KMS-11 (cell line): Measurements from ENCODE around the gene ECPAS.
"Not testable (repeated sequence)": the region's sequence is repeated elsewhere in the genome, so short reads cannot be mapped to it uniquely, and the experiment has no call there.

Experiments
- H2AFZ ChIP-seq: fragments of 200-600 bp; sonication (generic); 2 replicates; pipeline ENCODE4 v1.6.1; 2016; ENCODE audit warnings: antibody characterized with exemption, mixed run types, low read depth
- H3K27ac ChIP-seq: fragments of 200-600 bp; sonication (generic); 2 replicates; pipeline ENCODE4 v1.6.1; 2016; ENCODE audit warnings: mild to moderate bottlenecking, mixed run types
- H3K27me3 ChIP-seq: fragments of 200-600 bp; sonication (generic); 2 replicates; pipeline ENCODE4 v1.6.1; 2017; ENCODE audit warnings: mild to moderate bottlenecking, low read depth, mixed run types, moderate library complexity; ENCODE audit not compliant: insufficient read depth
- H3K36me3 ChIP-seq: fragments of 200-600 bp; sonication (generic); 2 replicates; pipeline ENCODE4 v1.6.1; 2017; ENCODE audit warnings: mild to moderate bottlenecking, mixed run types; ENCODE audit not compliant: insufficient read depth
- H3K4me1 ChIP-seq: fragments of 200-600 bp; sonication (generic); 2 replicates; pipeline ENCODE4 v1.6.1; 2016; ENCODE audit warnings: mild to moderate bottlenecking, low read depth, mixed run types; ENCODE audit not compliant: poor library complexity, severe bottlenecking
- H3K4me2 ChIP-seq: fragments of 200-600 bp; sonication (generic); 2 replicates; pipeline ENCODE4 v1.7.0; 2016; ENCODE audit warnings: mild to moderate bottlenecking, mixed run types
- H3K4me3 ChIP-seq: fragments of 200-600 bp; sonication (generic); IDR thresholded peaks from 2 replicates; pipeline ENCODE4 v1.6.1; 2017; ENCODE audit warnings: low read depth, low read length, mixed read lengths; ENCODE audit not compliant: insufficient read depth
- H3K79me2 ChIP-seq: fragments of 200-600 bp; sonication (generic); 2 replicates; pipeline ENCODE4 v1.6.1; 2016; ENCODE audit warnings: low read depth, mixed run types; ENCODE audit not compliant: insufficient read depth
- H3K9ac ChIP-seq: fragments of 200-600 bp; sonication (generic); 2 replicates; pipeline ENCODE4 v1.6.1; 2016; ENCODE audit warnings: mild to moderate bottlenecking, mixed run types
- H4K20me1 ChIP-seq: fragments of 200-600 bp; sonication (generic); 2 replicates; pipeline ENCODE4 v1.6.1; 2016; ENCODE audit warnings: mild to moderate bottlenecking, mixed run types; ENCODE audit not compliant: insufficient read depth
- CTCF ChIP-seq: fragments of 200-600 bp; sonication (generic); conservative IDR thresholded peaks from 2 replicates; pipeline ENCODE4 v1.6.1; 2017; ENCODE audit warnings: low read depth, mild to moderate bottlenecking, antibody characterized with exemption, low read length, moderate library complexity, mixed read lengths

Gene ECPAS

DNA sequence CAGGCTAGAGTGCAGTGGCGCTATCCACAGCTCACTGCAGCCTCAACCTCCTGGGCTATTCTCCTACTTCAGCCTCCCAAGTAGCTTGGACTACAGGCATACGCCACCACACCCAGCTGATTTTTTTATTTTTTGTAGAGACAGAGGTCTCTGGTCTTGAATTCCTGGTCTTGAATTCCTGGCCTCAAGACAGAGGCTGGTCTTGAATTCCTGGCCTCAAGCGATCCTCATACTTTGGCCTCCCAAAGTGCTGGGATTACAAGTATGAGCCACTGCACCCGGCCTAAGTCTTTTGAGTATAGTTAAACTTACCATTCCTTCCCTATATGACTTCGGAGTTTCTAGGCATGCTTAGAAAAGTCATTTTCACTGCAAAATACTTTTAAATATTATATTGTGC lies 29.4 kb downstream of the ECPAS start:
- H3K79me2 ChIP-seq = peaks cover 86% of the 10 kb centered on the region
- H3K4me1 ChIP-seq = peaks cover 41% of the 10 kb centered on the region
- no peak overlapping the region for H3K4me3 ChIP-seq
- H2AFZ ChIP-seq = no peak overlapping the region
- H4K20me1 ChIP-seq = peaks cover 13% of the 10 kb centered on the region; the same call in 1 of the 2 replicates
- no peak for TF ChIP-seq CTCF
- H3K4me2 ChIP-seq = no peak overlapping the region
- no peaks in the 10 kb centered on the region for H3K27me3 ChIP-seq
- no peak overlapping the region for H3K27ac ChIP-seq
- H3K36me3 ChIP-seq = no peaks in the 10 kb centered on the region
- no peak overlapping the region for H3K9ac ChIP-seq

GRCh38 chr9:111451570-111451969 lies 32.6 kb downstream of the ECPAS start:
- H3K27ac ChIP-seq = no peak overlapping the region
- no peak overlapping the region for H3K4me3 ChIP-seq
- no peak overlapping the region for H3K4me2 ChIP-seq
- TF ChIP-seq CTCF = no peak
- peaks cover 54% of the 10 kb centered on the region for H3K79me2 ChIP-seq
- no peaks in the 10 kb centered on the region for H3K27me3 ChIP-seq
- H2AFZ ChIP-seq = no peak overlapping the region
- H4K20me1 ChIP-seq = no peaks in the 10 kb centered on the region
- H3K36me3 ChIP-seq = no peaks in the 10 kb centered on the region
- peaks cover 9% of the 10 kb centered on the region for H3K4me1 ChIP-seq
- no peak overlapping the region for H3K9ac ChIP-seq

- Histone ChIP-seq H4K20me1 (no peaks in the 10 kb centered on the region), H3K9ac (no peak overlapping the region), H3K27ac (no peak overlapping the region), H3K36me3 (no peaks in the 10 kb centered on the region), H2AFZ (no peak overlapping the region), H3K4me3 (no peak overlapping the region), H3K79me2 (peaks cover 41% of the 10 kb centered on the region), H3K27me3 (no peaks in the 10 kb centered on the region), H3K4me1 (no peaks in the 10 kb centered on the region), H3K4me2 (no peak overlapping the region)
- TF ChIP-seq CTCF = no peak
These were observed 34.1 kb downstream of the ECPAS start for GRCh38 chr9:111450124-111450523.

GRCh38 chr9:111449705-111450104 lies 34.5 kb downstream of the ECPAS start:
- Histone ChIP-seq H3K4me3 (no peak overlapping the region), H3K79me2 (peaks cover 37% of the 10 kb centered on the region), H3K27ac (no peak overlapping the region), H3K4me2 (no peak overlapping the region), H3K36me3 (no peaks in the 10 kb centered on the region; the same call in 1 of the 2 replicates), H3K4me1 (no peaks in the 10 kb centered on the region), H3K9ac (no peak overlapping the region), H4K20me1 (no peaks in the 10 kb centered on the region), H2AFZ (no peak overlapping the region), H3K27me3 (no peaks in the 10 kb centered on the region)
- no peak for TF ChIP-seq CTCF

- H3K27me3 ChIP-seq, H3K4me1 ChIP-seq, H3K4me2 ChIP-seq, H3K27ac ChIP-seq, H2AFZ ChIP-seq, H3K79me2 ChIP-seq, H3K9ac ChIP-seq, H3K4me3 ChIP-seq, H4K20me1 ChIP-seq: not testable (repeated sequence)
- peaks cover 11% of the 10 kb centered on the region for H3K36me3 ChIP-seq
These were observed 38.4 kb downstream of the ECPAS start for GRCh38 chr9:111445799-111446198.
